ENCODE measurements around the gene TYRO3. TPM values are rescaled to one million over a fixed set of nuclear protein-coding genes. Genes with fewer than 3 reads are reported as not detected.

The TYRO3 gene
- total and polyA plus RNA-seq, 2 experiments from 2014 or later = 5.2 to 7.9 TPM

DNA sequence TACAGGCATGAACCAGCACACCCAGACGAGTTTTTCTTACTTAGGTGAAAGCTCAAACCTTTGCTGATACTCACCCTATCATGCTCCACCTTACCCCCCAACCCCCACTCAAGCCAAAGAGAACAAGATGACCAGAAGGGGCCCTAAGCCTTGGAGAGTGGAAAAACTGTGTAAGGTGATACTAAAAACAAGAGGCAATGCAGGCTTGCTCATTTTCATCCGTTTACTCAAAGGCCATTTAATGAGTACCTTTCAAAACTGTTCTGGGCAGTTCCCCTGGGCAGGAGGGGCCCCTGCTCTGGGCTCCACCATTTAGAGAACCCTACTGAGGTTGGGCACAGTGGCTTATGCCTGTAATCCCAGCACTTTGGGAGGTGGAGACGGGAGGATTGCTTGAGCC, 6.7 kb downstream of the TYRO3 start:
- H3F3A ChIP-seq (ENCODE audit: insufficient read depth) = no peaks in the 10 kb centered on the region
- TF ChIP-seq EZH2 (IDR thresholded peaks at IDR 0.05; ENCODE audit: insufficient read depth, poor library complexity, severe bottlenecking) (no peak), EZH2phosphoT487 (IDR thresholded peaks at IDR 0.05; ENCODE audit: insufficient read depth, low read depth) (no peak)
- H4K20me1 ChIP-seq (ENCODE audit: insufficient read depth) = no peaks in the 10 kb centered on the region
- H3K27ac ChIP-seq = no peak overlapping the region
- 66 to 73% methylated on average over 3 of the region's 3 CpGs for WGBS, 2 experiments (ENCODE audit: low coverage in 1 of 2, low lambda C conversion rate in 2 of 2, missing lambda C conversion rate in 2 of 2)
- peaks cover 5% of the 10 kb centered on the region; the same call in 1 of the 2 replicates for H3K4me1 ChIP-seq (ENCODE audit: insufficient read depth)
- no peaks in the 10 kb centered on the region for H3K9me3 ChIP-seq (ENCODE audit: low read depth)
- H3K4me3 ChIP-seq = no peak overlapping the region
- H2AFZ ChIP-seq = no peak overlapping the region
- in situ Hi-C loops (cut with MboI) = no loop called here
- H3K9me2 ChIP-seq (ENCODE audit: insufficient read depth) = no peaks in the 10 kb centered on the region
- DNase-seq = no peak
- H3K79me2 ChIP-seq (ENCODE audit: insufficient read depth) = no peaks in the 10 kb centered on the region
- no peak overlapping the region for H3K9ac ChIP-seq
- H3K27me3 ChIP-seq (replicated peaks; ENCODE audit: insufficient read depth) = no peaks in the 10 kb centered on the region
- H3K36me3 ChIP-seq (ENCODE audit: low read depth) = no peaks in the 10 kb centered on the region
- no peak overlapping the region for H3K4me2 ChIP-seq (ENCODE audit: unreplicated experiment)

GRCh38 chr15:41566121-41566885, 7.3 kb downstream of the TYRO3 start:
- WGBS, 2 experiments (ENCODE audit: low coverage in 1 of 2, low lambda C conversion rate in 2 of 2, missing lambda C conversion rate in 2 of 2) = 87 to 92% methylated on average over 9 of the region's 9 CpGs
- in situ Hi-C loops (cut with MboI) = no loop called here
- H3K27me3 ChIP-seq (replicated peaks; ENCODE audit: insufficient read depth) = no peaks in the 10 kb centered on the region
- H3K4me3 ChIP-seq = no peak overlapping the region
- H3K4me1 ChIP-seq (ENCODE audit: insufficient read depth) = peaks cover 5% of the 10 kb centered on the region; the same call in 1 of the 2 replicates
- no peak overlapping the region for H2AFZ ChIP-seq
- DNase-seq = peak; percentile 20
- H3K27ac ChIP-seq = no peak overlapping the region
- no peaks in the 10 kb centered on the region for H3K36me3 ChIP-seq (ENCODE audit: low read depth)
- no peak overlapping the region for H3K9ac ChIP-seq
- H3F3A ChIP-seq (ENCODE audit: insufficient read depth) = no peaks in the 10 kb centered on the region
- no peaks in the 10 kb centered on the region for H4K20me1 ChIP-seq (ENCODE audit: insufficient read depth)
- H3K79me2 ChIP-seq (ENCODE audit: insufficient read depth) = no peaks in the 10 kb centered on the region
- H3K9me2 ChIP-seq (ENCODE audit: insufficient read depth) = no peaks in the 10 kb centered on the region
- no peak overlapping the region for H3K4me2 ChIP-seq (ENCODE audit: unreplicated experiment)
- no peaks in the 10 kb centered on the region for H3K9me3 ChIP-seq (ENCODE audit: low read depth)
- TF ChIP-seq EZH2phosphoT487 (IDR thresholded peaks at IDR 0.05; ENCODE audit: insufficient read depth, low read depth) (no peak), EZH2 (IDR thresholded peaks at IDR 0.05; ENCODE audit: insufficient read depth, poor library complexity, severe bottlenecking) (no peak)

- in situ Hi-C loops (cut with MboI) = no loop called here
- WGBS, 2 experiments (ENCODE audit: low coverage in 1 of 2, low lambda C conversion rate in 2 of 2, missing lambda C conversion rate in 2 of 2) = 94 to 96% methylated on average over 6 of the region's 6 CpGs
Measured at GRCh38 chr15:41567261-41567660, 8.2 kb downstream of the TYRO3 start.

GRCh38 chr15:41567862-41568261, 8.8 kb downstream of the TYRO3 start:
- H3K4me1 ChIP-seq (ENCODE audit: insufficient read depth) = peaks cover 3% of the 10 kb centered on the region; the same call in 1 of the 2 replicates
- H3K79me2 ChIP-seq (ENCODE audit: insufficient read depth) = no peaks in the 10 kb centered on the region
- H3F3A ChIP-seq (ENCODE audit: insufficient read depth) = no peaks in the 10 kb centered on the region
- no peak overlapping the region for H3K27ac ChIP-seq
- H3K36me3 ChIP-seq (ENCODE audit: low read depth) = no peaks in the 10 kb centered on the region
- no peaks in the 10 kb centered on the region for H3K9me3 ChIP-seq (ENCODE audit: low read depth)
- H3K4me3 ChIP-seq = no peak overlapping the region
- H4K20me1 ChIP-seq (ENCODE audit: insufficient read depth) = no peaks in the 10 kb centered on the region
- DNase-seq = no peak
- no peak overlapping the region for H3K4me2 ChIP-seq (ENCODE audit: unreplicated experiment)
- no peak for TF ChIP-seq EZH2 (IDR thresholded peaks at IDR 0.05; ENCODE audit: insufficient read depth, poor library complexity, severe bottlenecking)
- no peak for TF ChIP-seq EZH2phosphoT487 (IDR thresholded peaks at IDR 0.05; ENCODE audit: insufficient read depth, low read depth)
- 93% methylated on average over 4 of the region's 4 CpGs for WGBS, 2 experiments (ENCODE audit: low coverage in 1 of 2, low lambda C conversion rate in 2 of 2, missing lambda C conversion rate in 2 of 2)
- H3K9me2 ChIP-seq (ENCODE audit: insufficient read depth) = no peaks in the 10 kb centered on the region
- H3K27me3 ChIP-seq (replicated peaks; ENCODE audit: insufficient read depth) = no peaks in the 10 kb centered on the region
- no peak overlapping the region for H2AFZ ChIP-seq
- H3K9ac ChIP-seq = no peak overlapping the region
- in situ Hi-C loops (cut with MboI) = no loop called here

More at GRCh38 chr15:41567261-41567660, 8.2 kb downstream of the TYRO3 start:
- Histone ChIP-seq H3K9me2 (ENCODE audit: insufficient read depth) (no peaks in the 10 kb centered on the region), H3K79me2 (ENCODE audit: insufficient read depth) (no peaks in the 10 kb centered on the region), H3F3A (ENCODE audit: insufficient read depth) (no peaks in the 10 kb centered on the region), H3K4me1 (ENCODE audit: insufficient read depth) (peaks cover 5% of the 10 kb centered on the region; the same call in 1 of the 2 replicates), H3K27ac (no peak overlapping the region), H3K27me3 (replicated peaks; ENCODE audit: insufficient read depth) (no peaks in the 10 kb centered on the region), H3K36me3 (ENCODE audit: low read depth) (no peaks in the 10 kb centered on the region), H3K9me3 (ENCODE audit: low read depth) (no peaks in the 10 kb centered on the region), H3K9ac (no peak overlapping the region), H3K4me2 (ENCODE audit: unreplicated experiment) (no peak overlapping the region), H3K4me3 (no peak overlapping the region), H2AFZ (no peak overlapping the region), H4K20me1 (ENCODE audit: insufficient read depth) (no peaks in the 10 kb centered on the region)
- DNase-seq = no peak
- TF ChIP-seq EZH2 (IDR thresholded peaks at IDR 0.05; ENCODE audit: insufficient read depth, poor library complexity, severe bottlenecking) (no peak), EZH2phosphoT487 (IDR thresholded peaks at IDR 0.05; ENCODE audit: insufficient read depth, low read depth) (no peak)
